ENCODE measurements around the gene FXYD4. TPM values are rescaled to one million over a fixed set of nuclear protein-coding genes. Genes with fewer than 3 reads are reported as not detected.
A peak's percentile ranks its signal among the peaks of the same experiment; 100 is the strongest.

The FXYD4 gene
- total RNA-seq, 2 experiments from 2014 or later: 0.37 TPM; not detected in 1

- Mint-ChIP-seq H3K27me3 (no peaks in the 10 kb centered on the region), H3K4me1 (peaks cover 68% of the 10 kb centered on the region), H3K36me3 (peaks cover 75% of the 10 kb centered on the region), H3K4me3 (peak overlapping the region; percentile 93), H3K9me3 (ENCODE audit: low read depth) (no peaks in the 10 kb centered on the region), H3K27ac (peak overlapping the region; percentile 87)
- CTCF ChIA-PET: interaction anchor here (0.8 to 2.8 kb wide), 7 partner anchors 9 to 193 kb away, joined by 3 to 10 read pairs (median 5); no protein-coding TSS in a partner anchor
- ATAC-seq: no peak
- no peak for DNase-seq
These were observed 23.4 kb downstream of the FXYD4 start for GRCh38 chr10:43394868-43395267.

- Mint-ChIP-seq H3K9me3 (ENCODE audit: low read depth) (no peaks in the 10 kb centered on the region), H3K27me3 (no peaks in the 10 kb centered on the region), H3K4me1 (peaks cover 66% of the 10 kb centered on the region), H3K36me3 (peaks cover 70% of the 10 kb centered on the region), H3K27ac (peak overlapping the region; percentile 87), H3K4me3 (peak overlapping the region; percentile 93)
- peak; percentile 69 for DNase-seq
- CTCF ChIA-PET: interaction anchor here (0.9 to 2.1 kb wide), 11 partner anchors 9 to 255 kb away, joined by 3 to 9 read pairs (median 5); partner anchors contain the start of genes HNRNPF and ZNF487
- no peak for ATAC-seq
These were observed 24.2 kb downstream of the FXYD4 start for GRCh38 chr10:43395571-43396060.

GRCh38 chr10:43396061-43396927, 24.9 kb downstream of the FXYD4 start:
- H3K4me1 Mint-ChIP-seq: peaks cover 68% of the 10 kb centered on the region
- H3K27ac Mint-ChIP-seq: peak overlapping the region; percentile 88
- H3K4me3 Mint-ChIP-seq: peak overlapping the region; percentile 93
- CTCF ChIA-PET: interaction anchor here (0.9 to 2.1 kb wide), 10 partner anchors 8 to 256 kb away, joined by 3 to 9 read pairs (median 5); partner anchors contain the start of genes HNRNPF and ZNF487
- DNase-seq (peak; percentile 86), ATAC-seq (peak; percentile 68)
- no peaks in the 10 kb centered on the region for H3K27me3 Mint-ChIP-seq
- peaks cover 67% of the 10 kb centered on the region for H3K36me3 Mint-ChIP-seq
- no peaks in the 10 kb centered on the region for H3K9me3 Mint-ChIP-seq (ENCODE audit: low read depth)

- Mint-ChIP-seq H3K4me1 (peaks cover 68% of the 10 kb centered on the region), H3K9me3 (ENCODE audit: low read depth) (no peaks in the 10 kb centered on the region)
These were observed 25.6 kb downstream of the FXYD4 start for GRCh38 chr10:43396928-43397624.

GRCh38 chr10:43398939-43399319, 27.5 kb downstream of the FXYD4 start:
- DNase-seq (no peak), ATAC-seq (no peak)
- Mint-ChIP-seq H3K4me3 (peak overlapping the region; percentile 93), H3K27me3 (no peaks in the 10 kb centered on the region), H3K9me3 (ENCODE audit: low read depth) (no peaks in the 10 kb centered on the region), H3K36me3 (peaks cover 65% of the 10 kb centered on the region), H3K27ac (peak overlapping the region; percentile 88), H3K4me1 (peaks cover 72% of the 10 kb centered on the region)
- CTCF ChIA-PET: interaction anchor here (0.7 to 1.4 kb wide), 5 partner anchors 38 to 107 kb away, joined by 3 to 4 read pairs (median 3); partner anchors contain the start of gene ZNF487

More at GRCh38 chr10:43396928-43397624, 25.6 kb downstream of the FXYD4 start:
- peaks cover 66% of the 10 kb centered on the region for H3K36me3 Mint-ChIP-seq
- DNase-seq (peak; percentile 93), ATAC-seq (peak; percentile 80)
- peak overlapping the region; percentile 88 for H3K27ac Mint-ChIP-seq
- CTCF ChIA-PET: interaction anchor here (1.3 to 2.1 kb wide), 5 partner anchors 13 to 105 kb away, joined by 4 to 8 read pairs (median 5); partner anchors contain the start of gene HNRNPF
- H3K4me3 Mint-ChIP-seq: peak overlapping the region; percentile 93
- H3K27me3 Mint-ChIP-seq: no peaks in the 10 kb centered on the region

- no peak for ATAC-seq
- Mint-ChIP-seq H3K27me3 (no peaks in the 10 kb centered on the region), H3K36me3 (peaks cover 67% of the 10 kb centered on the region), H3K4me1 (peaks cover 71% of the 10 kb centered on the region), H3K4me3 (peak overlapping the region; percentile 98), H3K9me3 (ENCODE audit: low read depth) (no peaks in the 10 kb centered on the region), H3K27ac (peak overlapping the region; percentile 88)
- DNase-seq: no peak
- CTCF ChIA-PET: interaction anchor here (0.8 to 1.6 kb wide), 9 partner anchors 11 to 107 kb away, joined by 3 to 7 read pairs (median 3); partner anchors contain the start of gene ZNF487
These were observed 28.2 kb downstream of the FXYD4 start for GRCh38 chr10:43399320-43400310.

- peaks cover 63% of the 10 kb centered on the region for H3K4me1 Mint-ChIP-seq
- DNase-seq (no peak), ATAC-seq (no peak)
- H3K27ac Mint-ChIP-seq: peak overlapping the region; percentile 88
- H3K27me3 Mint-ChIP-seq: no peaks in the 10 kb centered on the region
- H3K36me3 Mint-ChIP-seq: peaks cover 61% of the 10 kb centered on the region
- H3K9me3 Mint-ChIP-seq (ENCODE audit: low read depth): no peaks in the 10 kb centered on the region
- peak overlapping the region; percentile 98 for H3K4me3 Mint-ChIP-seq
- CTCF ChIA-PET: interaction anchor here (1.1 to 1.6 kb wide), 2 partner anchors 14 to 18 kb away, joined by 3 to 7 read pairs; no protein-coding TSS in a partner anchor
These were observed 30.2 kb downstream of the FXYD4 start for GRCh38 chr10:43401627-43402026.

GRCh38 chr10:43402176-43402575, 30.7 kb downstream of the FXYD4 start:
- Mint-ChIP-seq H3K4me1 (peaks cover 62% of the 10 kb centered on the region), H3K36me3 (peaks cover 62% of the 10 kb centered on the region), H3K27ac (peak overlapping the region; percentile 88), H3K4me3 (peak overlapping the region; percentile 98), H3K27me3 (no peaks in the 10 kb centered on the region), H3K9me3 (ENCODE audit: low read depth) (no peaks in the 10 kb centered on the region)
- CTCF ChIA-PET: no interaction called here
- DNase-seq (no peak), ATAC-seq (no peak)

GRCh38 chr10:43402880-43403452, 31.5 kb downstream of the FXYD4 start:
- Mint-ChIP-seq H3K36me3 (peaks cover 59% of the 10 kb centered on the region), H3K4me1 (peaks cover 59% of the 10 kb centered on the region), H3K4me3 (peak overlapping the region; percentile 98), H3K27ac (peak overlapping the region; percentile 88), H3K27me3 (no peaks in the 10 kb centered on the region), H3K9me3 (ENCODE audit: low read depth) (no peaks in the 10 kb centered on the region)
- DNase-seq (no peak), ATAC-seq (no peak)
- CTCF ChIA-PET: interaction anchor here (1.0 to 1.6 kb wide), 3 partner anchors 12 to 201 kb away, joined by 3 to 8 read pairs (median 3); no protein-coding TSS in a partner anchor

- peaks cover 53% of the 10 kb centered on the region for H3K4me1 Mint-ChIP-seq
- CTCF ChIA-PET: interaction anchor here (0.7 to 1.6 kb wide), 6 partner anchors 8 to 202 kb away, joined by 3 to 8 read pairs (median 3); no protein-coding TSS in a partner anchor
- no peak for ATAC-seq
These were observed 32.7 kb downstream of the FXYD4 start for GRCh38 chr10:43403911-43404703.

GRCh38 chr10:43404704-43405084, 33.3 kb downstream of the FXYD4 start:
- H3K4me1 Mint-ChIP-seq: peaks cover 48% of the 10 kb centered on the region
- CTCF ChIA-PET: interaction anchor here (1.1 to 1.6 kb wide), 3 partner anchors 9 to 15 kb away, joined by 4 to 8 read pairs (median 6); no protein-coding TSS in a partner anchor

More at GRCh38 chr10:43403911-43404703, 32.7 kb downstream of the FXYD4 start:
- Mint-ChIP-seq H3K27me3 (no peaks in the 10 kb centered on the region), H3K9me3 (ENCODE audit: low read depth) (no peaks in the 10 kb centered on the region), H3K4me3 (peak overlapping the region; percentile 98), H3K27ac (peak overlapping the region; percentile 88), H3K36me3 (peaks cover 58% of the 10 kb centered on the region)
- DNase-seq: no peak

More at GRCh38 chr10:43404704-43405084, 33.3 kb downstream of the FXYD4 start:
- no peaks in the 10 kb centered on the region for H3K9me3 Mint-ChIP-seq (ENCODE audit: low read depth)
- H3K27ac Mint-ChIP-seq: peak overlapping the region; percentile 88
- peaks cover 53% of the 10 kb centered on the region for H3K36me3 Mint-ChIP-seq
- DNase-seq: peak; percentile 55
- H3K4me3 Mint-ChIP-seq: peak overlapping the region; percentile 98
- no peak for ATAC-seq
- no peaks in the 10 kb centered on the region for H3K27me3 Mint-ChIP-seq
